Measurements from ENCODE around the gene PLAA. TPM values are rescaled to one million over a fixed set of nuclear protein-coding genes. Genes with fewer than 3 reads are reported as not detected.

PLAA gene
- total RNA-seq (2021) (19.7 and 23.3 TPM in 2 replicates), Bru-seq, nascent RNA (percentile 87 among the genes with signal in this experiment), BruChase-seq, experiment 1, labeled RNA remaining after a 2-hour chase (percentile 69 among the genes with signal in this experiment), BruChase-seq, experiment 2, labeled RNA remaining after a 6-hour chase (percentile 76 among the genes with signal in this experiment)
- long read RNA-seq, full-length matches to known transcripts = 23 of 38 reads
- long read RNA-seq, partial matches to known transcripts = 3 of 38 reads
- long read RNA-seq, other reads (novel, unspliced or antisense) = 12 of 38 reads

DNA sequence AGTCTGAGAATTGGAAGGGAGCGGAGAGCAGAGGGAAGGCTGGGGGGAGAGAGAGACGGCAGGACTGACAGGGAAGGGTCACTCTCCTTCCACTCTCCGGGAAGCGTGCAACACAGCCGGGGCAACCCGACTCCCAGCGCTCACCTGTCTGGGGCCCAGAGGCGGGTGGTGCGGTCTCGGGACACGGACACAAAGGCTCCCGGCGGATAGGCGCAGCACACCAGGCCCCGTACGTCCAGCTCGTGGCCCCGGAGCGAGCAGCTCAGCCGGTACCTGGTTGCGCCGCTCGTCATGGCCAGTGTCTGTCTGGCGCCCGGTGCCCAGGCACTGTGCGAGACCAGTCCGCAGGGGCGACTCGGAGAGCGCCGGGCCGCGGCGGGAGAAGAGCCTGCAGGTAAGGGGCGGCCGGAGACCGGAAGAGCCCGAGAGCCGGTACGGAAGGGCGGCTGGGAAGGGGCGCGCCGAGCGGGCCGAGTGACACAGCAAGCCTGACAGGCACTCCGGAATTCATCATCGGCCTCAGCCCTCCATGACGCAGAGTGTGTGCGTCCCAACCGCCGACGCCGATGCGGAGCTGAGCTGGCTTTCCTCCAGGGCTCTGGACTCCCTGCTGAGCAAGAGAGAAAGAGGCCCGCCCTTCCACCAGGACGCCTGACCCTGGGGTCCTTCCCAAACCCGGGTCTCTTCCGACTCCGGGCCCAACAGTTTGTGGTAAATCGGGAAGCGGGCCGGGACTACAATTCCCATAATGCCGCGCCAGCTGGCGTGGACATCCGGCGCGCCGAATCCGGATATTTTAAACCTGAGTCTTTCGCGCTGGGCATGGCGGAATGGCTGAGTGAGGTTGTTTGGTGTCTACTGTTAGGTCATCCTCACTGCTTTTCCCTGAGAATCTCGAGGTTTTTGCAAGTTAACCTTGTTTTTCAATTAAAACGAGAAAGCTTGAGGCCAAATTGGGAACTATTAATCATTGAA, at the start of gene PLAA:
Gene PLAA (minus strand): TSS at position 490 of the 975 bp plus-strand sequence. CDS start 197 bp downstream, at position 293.
- CTCF ChIA-PET = no interaction called here

GRCh38 chr9:26995810-26996209, 48.8 kb upstream of the PLAA start:
- no TSS peak for BruUV-seq (replicated peaks)
- Histone ChIP-seq H3K4me1 (replicated peaks; ENCODE audit: insufficient read depth) (no peaks in the 10 kb centered on the region), H3K9me3 (ENCODE audit: insufficient read depth, low read depth) (no peaks in the 10 kb centered on the region), H3K27ac (no peak overlapping the region), H3K4me2 (no peak overlapping the region), H4K20me1 (ENCODE audit: insufficient read depth) (no peaks in the 10 kb centered on the region), H3F3A (ENCODE audit: insufficient read depth, low read depth) (no peaks in the 10 kb centered on the region), H3K36me3 (ENCODE audit: low read depth) (no peaks in the 10 kb centered on the region), H3K9me2 (ENCODE audit: insufficient read depth) (no peaks in the 10 kb centered on the region), H3K4me3 (no peak overlapping the region), H3K27me3 (ENCODE audit: insufficient read depth, low read depth) (no peaks in the 10 kb centered on the region), H3K79me2 (ENCODE audit: low read depth) (no peaks in the 10 kb centered on the region), H2AFZ (no peak overlapping the region)
- TF ChIP-seq, protein P1, sequence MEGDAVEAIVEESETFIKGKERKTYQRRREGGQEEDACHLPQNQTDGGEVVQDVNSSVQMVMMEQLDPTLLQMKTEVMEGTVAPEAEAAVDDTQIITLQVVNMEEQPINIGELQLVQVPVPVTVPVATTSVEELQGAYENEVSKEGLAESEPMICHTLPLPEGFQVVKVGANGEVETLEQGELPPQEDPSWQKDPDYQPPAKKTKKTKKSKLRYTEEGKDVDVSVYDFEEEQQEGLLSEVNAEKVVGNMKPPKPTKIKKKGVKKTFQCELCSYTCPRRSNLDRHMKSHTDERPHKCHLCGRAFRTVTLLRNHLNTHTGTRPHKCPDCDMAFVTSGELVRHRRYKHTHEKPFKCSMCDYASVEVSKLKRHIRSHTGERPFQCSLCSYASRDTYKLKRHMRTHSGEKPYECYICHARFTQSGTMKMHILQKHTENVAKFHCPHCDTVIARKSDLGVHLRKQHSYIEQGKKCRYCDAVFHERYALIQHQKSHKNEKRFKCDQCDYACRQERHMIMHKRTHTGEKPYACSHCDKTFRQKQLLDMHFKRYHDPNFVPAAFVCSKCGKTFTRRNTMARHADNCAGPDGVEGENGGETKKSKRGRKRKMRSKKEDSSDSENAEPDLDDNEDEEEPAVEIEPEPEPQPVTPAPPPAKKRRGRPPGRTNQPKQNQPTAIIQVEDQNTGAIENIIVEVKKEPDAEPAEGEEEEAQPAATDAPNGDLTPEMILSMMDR (conservative IDR thresholded peaks at IDR 0.05) = no peak
- no peak for TF ChIP-seq EZH2 (IDR thresholded peaks at IDR 0.05; ENCODE audit: low read depth)
- POLR2A ChIA-PET (ENCODE audit: unreplicated experiment) = no interaction called here
- DNase-seq = no peak
- CTCF ChIA-PET = no interaction called here
- intact Hi-C loops (cut with micrococcal nuclease; ENCODE audit: unreplicated experiment) = no loop called here

More for the DNA sequence above, at the start of gene PLAA:
- peaks cover 9% of the 10 kb centered on the region for H3K4me1 ChIP-seq (replicated peaks; ENCODE audit: insufficient read depth)
- no peaks in the 10 kb centered on the region for H3K36me3 ChIP-seq (ENCODE audit: low read depth)
- intact Hi-C loops (cut with micrococcal nuclease; ENCODE audit: unreplicated experiment) = loop anchor here (1.0 kb wide), 2 partner anchors 9 to 55 kb away; partner anchors contain the start of genes CAAP1 and IFT74
- H4K20me1 ChIP-seq (ENCODE audit: insufficient read depth) = no peaks in the 10 kb centered on the region
- H3K79me2 ChIP-seq (ENCODE audit: low read depth) = peaks cover 52% of the 10 kb centered on the region
- H3K9me2 ChIP-seq (ENCODE audit: insufficient read depth) = no peaks in the 10 kb centered on the region
- peak within 1 kb of the TSS; percentile 87 for H2AFZ ChIP-seq
- no peaks in the 10 kb centered on the region for H3K9me3 ChIP-seq (ENCODE audit: insufficient read depth, low read depth)
- no TSS peak for BruUV-seq (replicated peaks)
- POLR2A ChIA-PET (ENCODE audit: unreplicated experiment) = interaction anchor here (0.6 to 0.7 kb wide), 2 partner anchors 9 kb away, joined by 3 to 7 read pairs; partner anchors contain the start of gene IFT74
- peak within 1 kb of the TSS; percentile 74 for H3K27ac ChIP-seq
- H3K4me3 ChIP-seq = peak within 1 kb of the TSS; percentile 91
- H3K27me3 ChIP-seq (ENCODE audit: insufficient read depth, low read depth) = no peaks in the 10 kb centered on the region
- H3K4me2 ChIP-seq = peak within 1 kb of the TSS; percentile 93
- TF ChIP-seq EZH2 (IDR thresholded peaks at IDR 0.05; ENCODE audit: low read depth) = no peak
- TF ChIP-seq, protein P1 (conservative IDR thresholded peaks at IDR 0.05) = no peak
- no peaks in the 10 kb centered on the region; the same call in 1 of the 2 replicates for H3F3A ChIP-seq (ENCODE audit: insufficient read depth, low read depth)
- peak; percentile 75 to 79 for DNase-seq

GRCh38 chr9:26983340-26983739, 36.3 kb upstream of the PLAA start:
- POLR2A ChIA-PET (ENCODE audit: unreplicated experiment) = no interaction called here
- intact Hi-C loops (cut with micrococcal nuclease; ENCODE audit: unreplicated experiment) = no loop called here
- BruUV-seq (replicated peaks) = no TSS peak

More at GRCh38 chr9:26983340-26983739, 36.3 kb upstream of the PLAA start:
- no peak overlapping the region for H3K4me3 ChIP-seq
- no peak overlapping the region for H3K4me2 ChIP-seq
- H3K79me2 ChIP-seq (ENCODE audit: low read depth) = no peaks in the 10 kb centered on the region
- H3F3A ChIP-seq (ENCODE audit: insufficient read depth, low read depth) = no peaks in the 10 kb centered on the region
- H3K27ac ChIP-seq = no peak overlapping the region
- H3K9me2 ChIP-seq (ENCODE audit: insufficient read depth) = no peaks in the 10 kb centered on the region
- TF ChIP-seq, protein P1 (conservative IDR thresholded peaks at IDR 0.05) = no peak
- TF ChIP-seq EZH2 (IDR thresholded peaks at IDR 0.05; ENCODE audit: low read depth) = no peak
- no peak overlapping the region for H2AFZ ChIP-seq
- H3K27me3 ChIP-seq (ENCODE audit: insufficient read depth, low read depth) = no peaks in the 10 kb centered on the region
- H3K9me3 ChIP-seq (ENCODE audit: insufficient read depth, low read depth) = no peaks in the 10 kb centered on the region
- no peak for DNase-seq
- H4K20me1 ChIP-seq (ENCODE audit: insufficient read depth) = no peaks in the 10 kb centered on the region
- no peaks in the 10 kb centered on the region for H3K4me1 ChIP-seq (replicated peaks; ENCODE audit: insufficient read depth)
- CTCF ChIA-PET = no interaction called here
- H3K36me3 ChIP-seq (ENCODE audit: low read depth) = no peaks in the 10 kb centered on the region
